Neural progenitor cell (in vitro differentiated cells): ENCODE measurements around the gene IQUB.

Source experiments
- EZH2 ChIP-seq: fragments of 200-600 bp; sonication (generic); IDR thresholded peaks from 2 replicates; pipeline ENCODE4 v1.6.1; 2017; ENCODE audit warnings: antibody characterized with exemption, mild to moderate bottlenecking, moderate library complexity
- EZH2phosphoT487 ChIP-seq: fragments of 200-600 bp; sonication (generic); IDR thresholded peaks from 2 replicates; pipeline ENCODE4 v1.6.1; 2017; ENCODE audit warnings: antibody characterized with exemption
- TF ChIP-seq, protein P1 (sequence below): fragments of 200-600 bp; sonication (generic); IDR thresholded peaks from 2 replicates; pipeline ENCODE4 v1.5.1; 2017; ENCODE audit warnings: antibody characterized with exemption, mild to moderate bottlenecking

DNA sequence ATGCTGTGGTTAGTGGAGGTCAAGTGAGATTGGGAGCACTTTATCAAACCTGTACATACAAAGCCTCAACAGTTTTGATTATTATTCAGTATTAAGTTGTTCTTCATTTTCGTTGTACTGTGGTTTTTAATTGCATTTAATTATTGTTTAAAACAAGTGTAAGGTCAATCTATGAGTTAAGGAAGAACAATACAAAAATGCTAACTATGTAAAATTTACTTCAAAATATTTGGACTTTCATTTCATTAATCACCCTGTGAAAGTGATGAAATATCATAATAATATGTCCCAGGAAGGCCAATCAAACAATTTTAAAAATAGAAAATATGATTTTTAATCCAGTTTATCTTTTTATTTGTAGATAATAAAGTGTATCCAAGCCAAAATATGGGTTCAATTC, 36.8 kb upstream of the IQUB start:
- TF ChIP-seq, protein P1, sequence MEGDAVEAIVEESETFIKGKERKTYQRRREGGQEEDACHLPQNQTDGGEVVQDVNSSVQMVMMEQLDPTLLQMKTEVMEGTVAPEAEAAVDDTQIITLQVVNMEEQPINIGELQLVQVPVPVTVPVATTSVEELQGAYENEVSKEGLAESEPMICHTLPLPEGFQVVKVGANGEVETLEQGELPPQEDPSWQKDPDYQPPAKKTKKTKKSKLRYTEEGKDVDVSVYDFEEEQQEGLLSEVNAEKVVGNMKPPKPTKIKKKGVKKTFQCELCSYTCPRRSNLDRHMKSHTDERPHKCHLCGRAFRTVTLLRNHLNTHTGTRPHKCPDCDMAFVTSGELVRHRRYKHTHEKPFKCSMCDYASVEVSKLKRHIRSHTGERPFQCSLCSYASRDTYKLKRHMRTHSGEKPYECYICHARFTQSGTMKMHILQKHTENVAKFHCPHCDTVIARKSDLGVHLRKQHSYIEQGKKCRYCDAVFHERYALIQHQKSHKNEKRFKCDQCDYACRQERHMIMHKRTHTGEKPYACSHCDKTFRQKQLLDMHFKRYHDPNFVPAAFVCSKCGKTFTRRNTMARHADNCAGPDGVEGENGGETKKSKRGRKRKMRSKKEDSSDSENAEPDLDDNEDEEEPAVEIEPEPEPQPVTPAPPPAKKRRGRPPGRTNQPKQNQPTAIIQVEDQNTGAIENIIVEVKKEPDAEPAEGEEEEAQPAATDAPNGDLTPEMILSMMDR: no peak
- TF ChIP-seq EZH2phosphoT487 (no peak), EZH2 (no peak)
